A549 (cell line): ENCODE data around the gene C1GALT1. TPM values are rescaled to one million over a fixed set of nuclear protein-coding genes. Genes with fewer than 3 reads are reported as not detected.

Experiments
- ATAC-seq, 2 experiments: fragments of 200-7000 bp in 1 of 2; fragments of >200 bp in 1 of 2; cut with Nextera tagmentation in 1 of 2; cut with Tn5 transposase in 1 of 2; 3 replicates each; pipeline versions ENCODE4 v1.8.0 to v1.9.1; 2018 to 2020; ENCODE audit warnings: mild to moderate bottlenecking in 1 of 2, moderate library complexity in 1 of 2
- CTCF ChIA-PET: fragments of 300-600 bp; sonication (Branson Sonifier 250); formaldehyde crosslinking; extraction: SDS; loops from one replicate; lab custom pipeline; 2021; ENCODE audit warnings: antibody characterized with exemption, inconsistent platforms; lab: Yijun Ruan, JAX
- POLR2A ChIA-PET: fragments of 350-600 bp; formaldehyde crosslinking; extraction: SDS; loops from one replicate; lab custom pipeline; 2021; ENCODE audit warnings: antibody characterized with exemption, inconsistent platforms; lab: Yijun Ruan, JAX
- DNase-seq, 2 experiments: peaks; one replicate each; pipeline versions ENCODE4 v3.0.0 to v3.0.0-alpha.2; 2011 to 2016; ENCODE audit warnings: low read depth in 1 of 2, low spot score in 1 of 2
- FAIRE-seq: peaks from 2 replicates; lab custom pipeline; 2011; peaks lifted over from hg19 to GRCh38; lab: Jason Lieb, UNC
- H3K27ac ChIP-seq, 2 experiments: fragments of >200 bp; sonication (Bioruptor Twin); formaldehyde crosslinking; 3 replicates each; pipeline ENCODE4 v1.5.1; 2016 to 2017
- H3K4me1 ChIP-seq: fragments of >200 bp; sonication (Bioruptor Twin); formaldehyde crosslinking; 3 replicates; pipeline ENCODE4 v1.6.1; 2016
- H3K4me2 ChIP-seq: fragments of >200 bp; sonication (Bioruptor Twin); formaldehyde crosslinking; 3 replicates; pipeline ENCODE4 v1.6.1; 2016
- H3K4me3 ChIP-seq: fragments of >200 bp; sonication (Bioruptor Twin); formaldehyde crosslinking; 3 replicates; pipeline ENCODE4 v1.5.1; 2016
- H3K9me3 ChIP-seq: fragments of >200 bp; sonication (Bioruptor Twin); formaldehyde crosslinking; 3 replicates; pipeline ENCODE4 v1.6.1; 2016
- BCL3 ChIP-seq: fragments of >200 bp; sonication (Bioruptor Twin); formaldehyde crosslinking; IDR thresholded peaks from 3 replicates; pipeline ENCODE4 v1.6.1; 2016
- BHLHE40 ChIP-seq: IDR thresholded peaks from 2 replicates; pipeline ENCODE4 v1.6.1; 2012; ENCODE audit warnings: low read depth, low read length, inconsistent platforms
- CEBPB ChIP-seq, 2 experiments: fragments of >200 bp in 1 of 2; sonication (Bioruptor Twin) in 1 of 2; formaldehyde crosslinking in 1 of 2; IDR thresholded peaks; 2 replicates each; pipeline ENCODE4 v1.6.1; 2012 to 2016
- E2F6 ChIP-seq: IDR thresholded peaks from 2 replicates; pipeline ENCODE4 v1.6.1; 2012; ENCODE audit warnings: low read depth, borderline replicate concordance
- EHMT2 ChIP-seq: fragments of 200-600 bp; sonication (generic); IDR thresholded peaks from 2 replicates; pipeline ENCODE4 v1.6.1; 2016; ENCODE audit warnings: antibody characterized with exemption, low read depth, mild to moderate bottlenecking, moderate library complexity
- ELK1 ChIP-seq: fragments of 150-350 bp; IDR thresholded peaks from 2 replicates; pipeline ENCODE4 v1.6.1; 2014; ENCODE audit warnings: low read depth, mild to moderate bottlenecking, low read length
- EP300 ChIP-seq, 2 experiments: fragments of >200 bp; sonication (Bioruptor Twin); formaldehyde crosslinking; IDR thresholded peaks; 2 replicates in 1 of 2; 3 replicates in 1 of 2; pipeline ENCODE4 v1.6.1; 2016 to 2017
- FOSL2 ChIP-seq, 2 experiments: fragments of 450-650 bp in 1 of 2; fragments of >200 bp in 1 of 2; sonication (Bioruptor Twin) in 1 of 2; formaldehyde crosslinking; IDR thresholded peaks; 2 replicates each; pipeline versions ENCODE4 v1.5.0 to v1.6.1; 2016 to 2020; ENCODE audit warnings: mild to moderate bottlenecking in 1 of 2, moderate library complexity in 1 of 2
- GATA3 ChIP-seq: IDR thresholded peaks from 2 replicates; pipeline ENCODE4 v1.6.1; 2012; ENCODE audit warnings: borderline replicate concordance
- HES2 ChIP-seq: fragments of >200 bp; sonication (Bioruptor Twin); formaldehyde crosslinking; IDR thresholded peaks from 2 replicates; pipeline ENCODE4 v1.6.1; 2016
- HEYL ChIP-seq: fragments of 250-450 bp; sonication (Bioruptor Pico); IDR thresholded peaks from 2 replicates; pipeline ENCODE4 v1.8.0; 2021; ENCODE audit warnings: mild to moderate bottlenecking, moderate library complexity
- HOXB5 ChIP-seq: fragments of 250-450 bp; sonication (Bioruptor Pico); IDR thresholded peaks from 2 replicates; pipeline ENCODE4 v1.5.0; 2020; ENCODE audit warnings: mild to moderate bottlenecking, moderate library complexity
- JUN ChIP-seq, 2 experiments: fragments of >200 bp; sonication (Bioruptor Twin); formaldehyde crosslinking; IDR thresholded peaks; 2 replicates in 1 of 2; 3 replicates in 1 of 2; pipeline ENCODE4 v1.6.1; 2016 to 2017
- JUNB ChIP-seq: fragments of >200 bp; sonication (Bioruptor Twin); formaldehyde crosslinking; IDR thresholded peaks from 2 replicates; pipeline ENCODE4 v1.6.1; 2016
- MAFK ChIP-seq: fragments of 450-650 bp; IDR thresholded peaks from 2 replicates; pipeline ENCODE4 v1.6.1; 2014; ENCODE audit not compliant: partially characterized antibody
- MAX ChIP-seq: IDR thresholded peaks from 2 replicates; pipeline ENCODE4 v1.6.1; 2012
- MAZ ChIP-seq: fragments of 150-350 bp; IDR thresholded peaks from 2 replicates; pipeline ENCODE4 v1.6.1; 2014; ENCODE audit warnings: antibody characterized with exemption, low read depth, low read length, borderline replicate concordance
- NR3C1 ChIP-seq: fragments of >200 bp; sonication (Bioruptor Twin); formaldehyde crosslinking; IDR thresholded peaks from 3 replicates; pipeline ENCODE4 v1.6.1; 2017
- PHF8 ChIP-seq: fragments of 200-600 bp; sonication (generic); IDR thresholded peaks from 2 replicates; pipeline ENCODE4 v1.6.1; 2016; ENCODE audit warnings: low read depth, mild to moderate bottlenecking, antibody characterized with exemption, moderate library complexity, borderline replicate concordance
- POLR2AphosphoS2 ChIP-seq: conservative IDR thresholded peaks from 2 replicates; pipeline ENCODE4 v1.6.1; 2012; ENCODE audit warnings: low read length, improper control_type of control experiment, inconsistent platforms
- RCOR1 ChIP-seq: fragments of 150-350 bp; IDR thresholded peaks from 2 replicates; pipeline ENCODE4 v1.6.1; 2014; ENCODE audit warnings: antibody characterized with exemption, low read length, low read depth
- RNF2 ChIP-seq: fragments of 200-600 bp; sonication (generic); IDR thresholded peaks from 2 replicates; pipeline ENCODE4 v1.6.1; 2016; ENCODE audit warnings: low read depth, mild to moderate bottlenecking, antibody characterized with exemption, moderate library complexity, borderline replicate concordance
- SMC3 ChIP-seq: fragments of >200 bp; sonication (Bioruptor Twin); formaldehyde crosslinking; IDR thresholded peaks from 3 replicates; pipeline ENCODE4 v1.6.1; 2018; ENCODE audit warnings: inconsistent platforms
- SREBF2 ChIP-seq: fragments of 450-650 bp; IDR thresholded peaks from 2 replicates; pipeline ENCODE4 v1.6.1; 2014; ENCODE audit warnings: mild to moderate bottlenecking, moderate library complexity
- USF2 ChIP-seq: fragments of 450-650 bp; IDR thresholded peaks from 2 replicates; pipeline ENCODE4 v1.6.1; 2014; ENCODE audit warnings: antibody characterized with exemption
- ZC3H11A ChIP-seq: fragments of 450-650 bp; IDR thresholded peaks from 2 replicates; pipeline ENCODE4 v1.6.1; 2014; ENCODE audit warnings: antibody characterized with exemption, mild to moderate bottlenecking
- WGBS: methylation state at CpG from one replicate; pipeline ENCODE4 v1.1.6; 2017; ENCODE audit errors: missing lambda C conversion rate; 5-methylcytosine and 5-hydroxymethylcytosine counted together
- polyA plus RNA-seq, 4 experiments: library from polyadenylated mRNA; depleted of rRNA in 3 of 4; stranded (reverse); fragments of >200 nt; fragmentation: RNase III in 1 of 4; extraction: RNeasy Plus Mini Kit Qiagen cat#74134 plus additional on column Dnase treatment in 1 of 4; gene quantifications; 2 replicates in 3 of 4; 3 replicates in 1 of 4; pipeline ENCODE4 v1.2.3, GENCODE V29; 2011 to 2017

C1GALT1 gene
- polyA plus RNA-seq, 2 of the 4 experiments (the other 2 are of a cell fraction): 24.1 to 50.1 TPM

- ChIA-PET CTCF (interaction anchor here (1.2 to 4.5 kb wide), 2 partner anchors 73 to 77 kb away, joined by 3 to 23 read pairs; no protein-coding TSS in a partner anchor), POLR2A (no interaction called here)
- Histone ChIP-seq H3K4me3 (0 out of 3 replicates have a peak overlapping the region, but pooled peaks have one; percentile 4), H3K9me3 (peaks cover 25% of the 10 kb centered on the region), H3K27ac (peak overlapping the region; percentile 68 to 84), H3K4me1 (peaks cover 45% of the 10 kb centered on the region), H3K4me2 (peak overlapping the region; percentile 66)
- ATAC-seq (peak; percentile 88 to 91), DNase-seq (peak; percentile 33 to 76), FAIRE-seq (peak; percentile 73)
- no peak for TF ChIP-seq ELK1
- TF ChIP-seq E2F6: 0 out of 2 replicates have a peak, but pooled peaks have one; percentile 30
- TF ChIP-seq FOSL2 (IDR thresholded peaks at IDR 0.05): 0 out of 2 replicates have a peak, but pooled peaks have one; percentile 47
- TF ChIP-seq FOSL2 (CRISPR knock-in tag; IDR thresholded peaks at IDR 0.05): peak; percentile 68
- peak; percentile 61 for TF ChIP-seq JUNB
- peak; percentile 87 for TF ChIP-seq USF2
- peak; percentile 72 for TF ChIP-seq MAX
- no peak for TF ChIP-seq JUN (IDR thresholded peaks at IDR 0.05)
- no peak for TF ChIP-seq ZC3H11A
- TF ChIP-seq HEYL (CRISPR knock-in tag): no peak
- WGBS: 5% methylated on average over 4 of the region's 4 CpGs
Observed at GRCh38 chr7:7176406-7177043, 5.8 kb upstream of the C1GALT1 start.

GRCh38 chr7:7177044-7177517 lies 5.3 kb upstream of the C1GALT1 start:
- DNase-seq: peak; percentile 51 to 88
- 0% methylated on average over 1 of the region's 1 CpG for WGBS
- peak; percentile 74 for FAIRE-seq
- Histone ChIP-seq H3K4me2 (peak overlapping the region; percentile 66), H3K27ac (peak overlapping the region; percentile 68 to 84), H3K9me3 (peaks cover 25% of the 10 kb centered on the region), H3K4me3 (0 out of 3 replicates have a peak overlapping the region, but pooled peaks have one; percentile 4), H3K4me1 (peaks cover 45% of the 10 kb centered on the region)
- ChIA-PET CTCF (interaction anchor here (4.5 kb wide), 1 partner anchor 74 kb away, joined by 23 read pairs; no protein-coding TSS in a partner anchor), POLR2A (no interaction called here)
- TF ChIP-seq FOSL2 (IDR thresholded peaks at IDR 0.05) (peak; percentile 95), FOSL2 (CRISPR knock-in tag; IDR thresholded peaks at IDR 0.05) (peak; percentile 93), JUNB (peak; percentile 93), BHLHE40 (no peak), SREBF2 (no peak), PHF8 (no peak), MAFK (no peak), BCL3 (no peak), HES2 (peak; percentile 48; the same call in 1 of the 2 replicates), EP300 (IDR thresholded peaks at IDR 0.05) (peak; percentile 32 to 45; a peak in 2 of 5 replicates), RNF2 (no peak), JUN (IDR thresholded peaks at IDR 0.05) (peak; percentile 66 to 81; a peak in 3 of 5 replicates), EHMT2 (no peak), HOXB5 (CRISPR knock-in tag) (no peak), POLR2AphosphoS2 (no peak), CEBPB (IDR thresholded peaks at IDR 0.05) (peak; percentile 75 to 92; a peak in 3 of 4 replicates), GATA3 (peak; percentile 78), NR3C1 (no peak), MAX (peak; percentile 45; the same call in 1 of the 2 replicates), RCOR1 (no peak), MAZ (no peak), SMC3 (peak; percentile 35; the same call in 1 of the 3 replicates)
- ATAC-seq: peak; percentile 77 to 87
